ENCODE results near the gene PGPEP1.

PGPEP1 gene

GRCh38 chr19:18340190-18340989 lies at the start of gene PGPEP1:
PGPEP1 (plus strand) TSS chr19:18340598; CDS start chr19:18340682, 84 bp downstream.
- in situ Hi-C loops (cut with MboI; ENCODE audit: low sequenced_read_pairs) = no loop called here

- in situ Hi-C loops (cut with MboI; ENCODE audit: low sequenced_read_pairs) = no loop called here
Observed at GRCh38 chr19:18291019-18291524, 49.3 kb upstream of the PGPEP1 start.

- in situ Hi-C loops (cut with MboI; ENCODE audit: low sequenced_read_pairs) = no loop called here
Observed at GRCh38 chr19:18291590-18292461, 48.6 kb upstream of the PGPEP1 start.

GRCh38 chr19:18292462-18292809 lies 48.0 kb upstream of the PGPEP1 start:
- in situ Hi-C loops (cut with MboI; ENCODE audit: low sequenced_read_pairs) = no loop called here

GRCh38 chr19:18292810-18293641 lies 47.4 kb upstream of the PGPEP1 start:
- in situ Hi-C loops (cut with MboI; ENCODE audit: low sequenced_read_pairs) = no loop called here

GRCh38 chr19:18293642-18294466 lies 46.5 kb upstream of the PGPEP1 start:
- in situ Hi-C loops (cut with MboI; ENCODE audit: low sequenced_read_pairs) = no loop called here

GRCh38 chr19:18294467-18294864 lies 45.9 kb upstream of the PGPEP1 start:
- in situ Hi-C loops (cut with MboI; ENCODE audit: low sequenced_read_pairs) = no loop called here

GRCh38 chr19:18295034-18295451 lies 45.4 kb upstream of the PGPEP1 start:
- in situ Hi-C loops (cut with MboI; ENCODE audit: low sequenced_read_pairs) = no loop called here

- in situ Hi-C loops (cut with MboI; ENCODE audit: low sequenced_read_pairs) = no loop called here
Observed at GRCh38 chr19:18297308-18297707, 43.1 kb upstream of the PGPEP1 start.

- in situ Hi-C loops (cut with MboI; ENCODE audit: low sequenced_read_pairs) = no loop called here
Observed at GRCh38 chr19:18298601-18299000, 41.8 kb upstream of the PGPEP1 start.

- in situ Hi-C loops (cut with MboI; ENCODE audit: low sequenced_read_pairs) = no loop called here
Observed at GRCh38 chr19:18299654-18300053, 40.7 kb upstream of the PGPEP1 start.

GRCh38 chr19:18300930-18301717 lies 39.3 kb upstream of the PGPEP1 start:
- in situ Hi-C loops (cut with MboI; ENCODE audit: low sequenced_read_pairs) = no loop called here

- in situ Hi-C loops (cut with MboI; ENCODE audit: low sequenced_read_pairs) = no loop called here
Observed at GRCh38 chr19:18301718-18302111, 38.7 kb upstream of the PGPEP1 start.

GRCh38 chr19:18304208-18304457 lies 36.3 kb upstream of the PGPEP1 start:
- in situ Hi-C loops (cut with MboI; ENCODE audit: low sequenced_read_pairs) = no loop called here

GRCh38 chr19:18304458-18305310 lies 35.7 kb upstream of the PGPEP1 start:
- in situ Hi-C loops (cut with MboI; ENCODE audit: low sequenced_read_pairs) = no loop called here

GRCh38 chr19:18306209-18306887 lies 34.0 kb upstream of the PGPEP1 start:
- in situ Hi-C loops (cut with MboI; ENCODE audit: low sequenced_read_pairs) = no loop called here

- in situ Hi-C loops (cut with MboI; ENCODE audit: low sequenced_read_pairs) = no loop called here
Observed at GRCh38 chr19:18306888-18307260, 33.5 kb upstream of the PGPEP1 start.

- in situ Hi-C loops (cut with MboI; ENCODE audit: low sequenced_read_pairs) = no loop called here
Observed at GRCh38 chr19:18307271-18307681, 33.1 kb upstream of the PGPEP1 start.
